Measurements from ENCODE around the gene SLC39A8.

The SLC39A8 gene

GRCh38 chr4:102338405-102338804 is 6.9 kb downstream of the SLC39A8 start:
- DNase-seq = no peak

- no peak for DNase-seq
Measured at GRCh38 chr4:102335616-102336015, 9.7 kb downstream of the SLC39A8 start.

- no peak for DNase-seq
Measured at GRCh38 chr4:102334624-102335023, 10.7 kb downstream of the SLC39A8 start.

- no peak for DNase-seq
Measured at GRCh38 chr4:102333787-102334186, 11.5 kb downstream of the SLC39A8 start.

- no peak for DNase-seq
Measured at GRCh38 chr4:102328045-102328444, 17.2 kb downstream of the SLC39A8 start.

GRCh38 chr4:102326951-102327350 is 18.3 kb downstream of the SLC39A8 start:
- DNase-seq = no peak

GRCh38 chr4:102324730-102325129 is 20.6 kb downstream of the SLC39A8 start:
- no peak for DNase-seq

GRCh38 chr4:102322736-102323135 is 22.5 kb downstream of the SLC39A8 start:
- DNase-seq = no peak

GRCh38 chr4:102321260-102321995 is 23.9 kb downstream of the SLC39A8 start:
- DNase-seq = no peak

- no peak for DNase-seq
Measured at GRCh38 chr4:102319594-102319993, 25.7 kb downstream of the SLC39A8 start.

GRCh38 chr4:102318526-102318925 is 26.8 kb downstream of the SLC39A8 start:
- DNase-seq = no peak

- DNase-seq = no peak
Measured at GRCh38 chr4:102318105-102318504, 27.2 kb downstream of the SLC39A8 start.

- no peak for DNase-seq
Measured at GRCh38 chr4:102317459-102317858, 27.8 kb downstream of the SLC39A8 start.

GRCh38 chr4:102316585-102316984 is 28.7 kb downstream of the SLC39A8 start:
- DNase-seq = no peak

GRCh38 chr4:102315532-102315931 is 29.8 kb downstream of the SLC39A8 start:
- DNase-seq = no peak

- DNase-seq = no peak
Measured at GRCh38 chr4:102312417-102312816, 32.9 kb downstream of the SLC39A8 start.

- no peak for DNase-seq
Measured at GRCh38 chr4:102311912-102312311, 33.4 kb downstream of the SLC39A8 start.

GRCh38 chr4:102311407-102311806 is 33.9 kb downstream of the SLC39A8 start:
- DNase-seq = no peak

- DNase-seq = no peak
Measured at GRCh38 chr4:102308032-102308799, 37.1 kb downstream of the SLC39A8 start.

GRCh38 chr4:102305666-102306065 is 39.6 kb downstream of the SLC39A8 start:
- no peak for DNase-seq

GRCh38 chr4:102302762-102303161 is 42.5 kb downstream of the SLC39A8 start:
- DNase-seq = no peak

- DNase-seq = no peak
Measured at GRCh38 chr4:102301167-102301566, 44.1 kb downstream of the SLC39A8 start.

GRCh38 chr4:102299354-102300107 is 45.8 kb downstream of the SLC39A8 start:
- DNase-seq = peak; percentile 17

- no peak for DNase-seq
Measured at GRCh38 chr4:102298716-102299115, 46.6 kb downstream of the SLC39A8 start.

Data from activated CD8-positive, alpha-beta memory T cell treated with anti-CD3 and anti-CD28 coated beads, Interleukin-2, amount 50 U/mL, for 4 hours (primary cell).